CD4-positive, alpha-beta T cell (primary cell): Measurements from ENCODE around the gene NUP85. TPM values are rescaled to one million over a fixed set of nuclear protein-coding genes. Genes with fewer than 3 reads are reported as not detected.

Experiments used
- ATAC-seq: fragments of 200-7000 bp; cut with Tn5 transposase; one replicate; pipeline ENCODE4 v1.10.0; 2022; ENCODE audit warnings: mild to moderate bottlenecking; ENCODE audit not compliant: poor library complexity
- CTCF ChIA-PET: fragments of 350-600 bp; sonication (Branson Sonifier 250); formaldehyde crosslinking; loops from one replicate; lab custom pipeline; 2021; ENCODE audit warnings: antibody characterized with exemption, inconsistent platforms; lab: Charles Lee
- POLR2A ChIA-PET: fragments of 350-600 bp; sonication (Branson Sonifier 250); formaldehyde crosslinking; loops from one replicate; lab custom pipeline; 2021; ENCODE audit warnings: antibody characterized with exemption, inconsistent platforms; lab: Charles Lee
- DNase-seq, 14 experiments: peaks; one replicate each; pipeline ENCODE4 v3.0.0-alpha.2; 2013 to 2020; ENCODE audit warnings: mixed read lengths in 2 of 14
- H3K27ac ChIP-seq, 2 donors: one replicate each; pipeline versions ENCODE4 v1.5.1 to v1.7.0; 2013; ENCODE audit warnings: low read length in 2 of 2, low read depth in 1 of 2, mild to moderate bottlenecking in 1 of 2
- H3K27me3 ChIP-seq, 2 experiments: 1 replicate in 1 of 2; 2 replicates in 1 of 2; pipeline versions ENCODE4 v1.6.1 to v1.7.0; 2013; ENCODE audit warnings: low read length in 2 of 2, control low read depth in 1 of 2, mild to moderate bottlenecking in 1 of 2, moderate library complexity in 1 of 2; ENCODE audit not compliant: insufficient read depth in 2 of 2, control insufficient read depth in 1 of 2
- H3K36me3 ChIP-seq: one replicate; pipeline ENCODE4 v1.6.1; 2013; ENCODE audit warnings: low read length, control low read depth; ENCODE audit not compliant: insufficient read depth
- H3K4me1 ChIP-seq: one replicate; pipeline ENCODE4 v1.6.1; 2013; ENCODE audit warnings: low read length, control low read depth; ENCODE audit not compliant: insufficient read depth
- H3K4me3 ChIP-seq: one replicate; pipeline ENCODE4 v1.5.1; 2013; ENCODE audit warnings: mild to moderate bottlenecking, low read length, moderate library complexity
- H3K9me3 ChIP-seq, 2 experiments: 1 replicate in 1 of 2; 2 replicates in 1 of 2; pipeline versions ENCODE4 v1.6.1 to v1.7.0; 2013; ENCODE audit warnings: low read length in 2 of 2, mild to moderate bottlenecking in 2 of 2, control low read depth in 1 of 2, moderate library complexity in 1 of 2; ENCODE audit not compliant: control insufficient read depth in 1 of 2, insufficient read depth in 1 of 2
- H3K27ac Mint-ChIP-seq: one replicate; pipeline ENCODE4 v1.8.0; 2020; ENCODE audit warnings: mixed read lengths
- H3K27me3 Mint-ChIP-seq: one replicate; pipeline ENCODE4 v1.8.0; 2021; ENCODE audit warnings: mixed read lengths
- H3K36me3 Mint-ChIP-seq: one replicate; pipeline ENCODE4 v1.8.0; 2021; ENCODE audit warnings: low read depth, mixed read lengths
- H3K4me1 Mint-ChIP-seq: one replicate; pipeline ENCODE4 v1.8.0; 2021; ENCODE audit warnings: low read depth, mixed read lengths
- H3K4me3 Mint-ChIP-seq: one replicate; pipeline ENCODE4 v1.8.0; 2020; ENCODE audit warnings: mild to moderate bottlenecking, mixed read lengths
- H3K9me3 Mint-ChIP-seq: one replicate; pipeline ENCODE4 v1.8.0; 2020; ENCODE audit warnings: mixed read lengths
- CTCF ChIP-seq: fragments of 200-600 bp; IDR thresholded peaks from one replicate; pipeline ENCODE4 v1.8.0; 2022; ENCODE audit warnings: antibody characterized with exemption, mild to moderate bottlenecking
- intact Hi-C, 2 experiments: fragments of 100-400 bp; cut with DNase I in 1 of 2; cut with micrococcal nuclease in 1 of 2; formaldehyde crosslinking; loops; one replicate each; pipeline versions ENCODE4 v1.15.1 to v1.9.0; 2023 to 2025; cut with DNase I, micrococcal nuclease
- total RNA-seq, 174 experiments: library from RNA in 2 of 174; stranded (reverse) in 2 of 174; gene quantifications; one replicate each; pipeline ENCODE4 v1.2.3 and lab custom pipeline; 2021 to 2026

Gene NUP85
- total RNA-seq, 2 experiments from 2014 or later = 84.7 to 89.2 TPM

DNA sequence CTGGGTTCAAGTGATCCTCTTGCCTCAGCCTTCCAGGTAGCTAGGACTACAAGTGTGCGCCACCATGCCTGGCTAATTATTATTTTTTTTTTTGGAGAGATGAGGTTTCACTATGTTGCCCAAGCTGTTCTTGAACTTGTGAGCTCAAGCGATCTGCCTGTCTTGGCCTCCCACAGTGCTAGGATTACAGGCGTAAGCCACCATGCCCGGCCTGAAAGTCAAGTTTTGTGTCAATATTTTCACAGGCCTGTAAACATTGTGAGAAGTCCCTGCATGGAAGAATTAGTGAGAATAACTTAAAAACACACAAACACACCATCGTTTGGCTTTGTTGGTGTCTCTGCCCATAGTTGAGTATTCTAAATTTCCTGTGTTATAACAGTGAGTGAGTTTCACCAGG, 22.2 kb downstream of the NUP85 start:
- ATAC-seq (no peak), DNase-seq (no peak)
- Histone ChIP-seq H3K27me3 (no peaks in the 10 kb centered on the region), H3K4me1 (no peaks in the 10 kb centered on the region), H3K9me3 (no peaks in the 10 kb centered on the region), H3K27ac (no peak overlapping the region), H3K4me3 (no peak overlapping the region), H3K36me3 (peaks cover 75% of the 10 kb centered on the region)
- ChIA-PET POLR2A (no interaction called here), CTCF (no interaction called here)
- Mint-ChIP-seq H3K27ac (no peak overlapping the region), H3K9me3 (no peaks in the 10 kb centered on the region), H3K4me3 (no peak overlapping the region), H3K36me3 (peaks cover 88% of the 10 kb centered on the region), H3K27me3 (no peaks in the 10 kb centered on the region), H3K4me1 (no peaks in the 10 kb centered on the region)
- no peak for TF ChIP-seq CTCF
- intact Hi-C loops = no loop called here

GRCh38 chr17:75228305-75228704, 22.8 kb downstream of the NUP85 start:
- ATAC-seq (no peak), DNase-seq (peak in 1 of 14 experiments; percentile 27)
- no peaks in the 10 kb centered on the region for H3K27me3 ChIP-seq
- no peaks in the 10 kb centered on the region for H3K9me3 Mint-ChIP-seq
- no peak overlapping the region for H3K4me3 ChIP-seq
- TF ChIP-seq CTCF = no peak
- H3K4me1 ChIP-seq = no peaks in the 10 kb centered on the region
- intact Hi-C loops = no loop called here
- POLR2A ChIA-PET = no interaction called here
- no peaks in the 10 kb centered on the region for H3K4me1 Mint-ChIP-seq
- CTCF ChIA-PET = no interaction called here
- peaks cover 80% of the 10 kb centered on the region for H3K36me3 ChIP-seq
- no peak overlapping the region for H3K4me3 Mint-ChIP-seq
- H3K27ac Mint-ChIP-seq = no peak overlapping the region
- no peaks in the 10 kb centered on the region for H3K9me3 ChIP-seq
- no peak overlapping the region for H3K27ac ChIP-seq
- no peaks in the 10 kb centered on the region for H3K27me3 Mint-ChIP-seq
- H3K36me3 Mint-ChIP-seq = peaks cover 87% of the 10 kb centered on the region

GRCh38 chr17:75228847-75229246, 23.4 kb downstream of the NUP85 start:
- H3K4me1 Mint-ChIP-seq = no peaks in the 10 kb centered on the region
- no peak overlapping the region for H3K4me3 ChIP-seq
- DNase-seq (no peak), ATAC-seq (no peak)
- CTCF ChIA-PET = no interaction called here
- H3K4me1 ChIP-seq = no peaks in the 10 kb centered on the region
- H3K4me3 Mint-ChIP-seq = no peak overlapping the region
- intact Hi-C loops = no loop called here
- no peaks in the 10 kb centered on the region for H3K9me3 Mint-ChIP-seq
- peaks cover 83% of the 10 kb centered on the region for H3K36me3 Mint-ChIP-seq
- no peaks in the 10 kb centered on the region for H3K27me3 ChIP-seq
- H3K9me3 ChIP-seq = no peaks in the 10 kb centered on the region
- H3K27me3 Mint-ChIP-seq = no peaks in the 10 kb centered on the region
- POLR2A ChIA-PET = no interaction called here
- H3K27ac Mint-ChIP-seq = no peak overlapping the region
- peaks cover 76% of the 10 kb centered on the region for H3K36me3 ChIP-seq
- no peak overlapping the region for H3K27ac ChIP-seq
- no peak for TF ChIP-seq CTCF
